RPMI7951 (cell line): ENCODE data around the gene VEPH1. TPM values are rescaled to one million over a fixed set of nuclear protein-coding genes. Genes with fewer than 3 reads are reported as not detected.

Source experiments
- DNase-seq: peaks from one replicate; pipeline ENCODE4 v3.0.0-alpha.2; 2012; ENCODE audit warnings: low read depth
- total RNA-seq: library from RNA; depleted of rRNA; stranded (reverse); fragments of >200 nt; shearing (Covaris generic); gene quantifications from 2 replicates; pipeline ENCODE4 v1.2.3, GENCODE V29; 2014

VEPH1 gene
- total RNA-seq, 1 experiment from 2014 or later = 85.5 TPM

DNA sequence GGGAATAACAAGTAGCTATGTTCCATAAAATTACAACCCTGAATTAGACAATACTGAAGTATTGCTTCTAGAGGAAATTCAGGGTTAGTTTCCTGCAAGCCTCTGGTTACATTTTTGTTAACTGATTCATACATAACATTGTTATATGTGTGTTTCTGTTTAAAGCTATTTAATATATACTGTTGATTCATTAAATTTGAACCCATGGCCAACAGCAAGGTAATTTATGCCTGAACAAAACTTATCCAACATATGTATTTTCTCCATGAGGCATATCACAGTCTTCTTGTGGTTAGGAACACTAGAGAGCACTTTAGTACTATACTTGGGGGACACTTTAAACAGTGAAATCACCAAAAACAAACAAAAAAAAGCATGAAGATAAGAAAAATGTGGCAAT, 114.2 kb downstream of the VEPH1 start:
- no peak for DNase-seq

DNA sequence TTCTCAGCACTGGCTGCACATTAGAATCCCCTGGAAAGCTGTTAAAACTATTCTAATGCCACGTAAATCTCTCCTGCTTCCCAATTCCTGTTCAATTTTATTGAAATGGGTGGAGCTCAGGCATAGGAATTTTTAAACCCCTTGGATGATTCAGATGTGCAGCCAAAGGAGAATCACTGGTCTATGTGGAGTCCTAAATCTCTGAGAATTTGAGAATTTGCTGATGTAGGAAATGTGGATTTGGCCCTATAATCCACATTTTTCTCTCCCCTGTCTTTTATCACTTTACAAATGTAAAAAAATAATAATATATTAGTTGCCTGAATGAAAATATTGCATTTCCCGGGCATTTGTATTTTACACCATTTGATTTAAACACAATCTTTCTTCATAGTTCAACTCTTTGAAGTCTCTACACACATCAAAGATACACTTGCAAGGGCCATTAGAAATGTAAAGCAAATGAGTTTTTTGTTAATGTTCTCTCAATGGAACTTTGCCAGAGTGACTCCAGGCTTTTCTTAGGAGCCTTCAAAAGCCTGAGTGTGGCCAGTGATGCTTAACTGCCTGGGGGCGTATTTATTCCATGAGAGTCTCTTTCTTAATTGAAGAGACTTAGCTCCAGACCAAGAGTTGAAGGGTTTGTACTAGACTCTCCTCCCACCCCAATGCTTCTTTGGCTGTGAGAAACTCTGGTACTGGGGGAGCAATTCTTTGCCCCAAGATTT, 115.3 kb downstream of the VEPH1 start:
- peak; percentile 77 for DNase-seq

DNA sequence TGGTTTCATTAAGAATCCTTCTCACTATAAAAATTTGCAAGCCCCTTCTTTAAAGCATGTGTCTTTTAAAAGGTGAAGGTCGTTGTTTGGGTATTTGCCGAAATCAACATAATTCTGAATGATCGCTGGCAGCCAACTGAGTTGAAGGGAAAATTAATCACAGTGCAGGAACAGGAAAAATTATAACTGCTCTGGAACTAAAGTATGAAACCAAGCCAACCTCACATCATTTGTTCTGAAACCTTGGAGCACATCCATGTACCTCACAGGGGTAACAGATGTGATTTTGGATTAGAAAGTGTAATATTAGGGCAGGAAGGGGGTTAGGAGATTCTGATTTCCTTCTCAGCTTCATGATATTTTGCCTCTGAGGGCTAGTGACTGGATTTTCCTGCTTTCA, 118.7 kb downstream of the VEPH1 start:
- no peak for DNase-seq

DNA sequence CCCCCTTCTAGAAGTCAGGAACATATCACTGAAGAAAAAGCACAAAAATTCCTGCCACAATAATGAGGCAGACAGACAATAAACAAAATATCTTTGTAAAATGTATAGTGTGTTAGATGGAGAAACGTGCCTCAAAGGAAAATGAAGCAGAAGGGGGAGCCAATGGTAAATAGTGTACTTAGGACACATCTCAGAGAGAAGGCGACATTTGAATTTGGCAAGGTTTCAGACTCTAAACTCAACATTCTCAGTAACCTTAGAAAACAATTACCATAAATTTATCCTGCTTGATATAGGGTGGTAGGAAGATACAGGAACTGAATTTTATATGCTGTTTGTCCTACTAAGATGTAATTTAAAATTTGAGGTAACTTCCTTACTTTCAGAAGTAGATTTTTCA, 119.2 kb downstream of the VEPH1 start:
- DNase-seq = no peak

DNA sequence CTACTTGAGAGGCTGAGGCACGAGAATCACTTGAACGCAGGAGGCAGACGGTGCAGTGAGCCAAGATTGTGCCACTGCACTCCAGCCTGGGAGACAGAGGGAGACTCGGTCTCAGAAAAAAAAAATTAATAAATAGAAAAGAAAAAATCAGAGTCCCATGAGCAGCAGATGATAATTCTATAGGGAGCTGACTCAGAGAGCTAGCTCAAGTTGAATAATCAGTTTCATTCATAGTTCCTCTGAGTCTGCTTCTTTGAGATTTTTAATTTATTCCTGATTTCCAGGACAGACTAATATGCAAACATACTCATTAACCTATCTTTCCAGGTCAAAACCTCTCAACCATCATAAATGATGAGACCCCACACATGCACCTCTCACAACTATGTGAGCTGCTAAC, 121.6 kb downstream of the VEPH1 start:
- no peak for DNase-seq

DNA sequence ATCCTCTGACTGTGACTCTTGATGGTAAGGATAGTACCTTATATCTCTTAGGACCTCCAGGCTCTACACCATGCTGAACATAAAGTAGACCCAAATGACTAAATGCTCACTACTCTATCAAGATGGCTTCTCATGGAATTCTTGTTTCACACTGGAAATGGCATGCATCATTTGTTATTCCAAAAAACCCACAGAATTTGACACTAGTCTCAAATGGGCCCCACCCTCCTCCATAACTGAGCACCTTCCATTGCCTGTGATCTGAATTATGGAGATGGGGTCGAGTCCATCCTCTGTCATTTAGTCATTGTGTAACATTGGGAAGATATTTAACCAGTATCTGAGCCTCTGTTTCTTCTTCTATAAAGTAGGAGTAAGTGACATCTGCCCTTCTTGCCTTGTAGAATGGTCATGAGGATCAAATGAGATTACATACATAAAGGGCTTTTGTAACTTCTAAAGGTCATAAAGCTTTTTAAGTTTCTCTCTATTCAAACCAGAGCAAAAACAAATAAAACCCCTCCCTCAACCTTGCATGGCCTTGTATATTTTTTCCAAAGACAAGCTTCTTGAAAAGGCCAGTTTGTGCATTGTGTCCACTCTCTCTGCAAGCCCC, 123.6 kb downstream of the VEPH1 start:
- no peak for DNase-seq

DNA sequence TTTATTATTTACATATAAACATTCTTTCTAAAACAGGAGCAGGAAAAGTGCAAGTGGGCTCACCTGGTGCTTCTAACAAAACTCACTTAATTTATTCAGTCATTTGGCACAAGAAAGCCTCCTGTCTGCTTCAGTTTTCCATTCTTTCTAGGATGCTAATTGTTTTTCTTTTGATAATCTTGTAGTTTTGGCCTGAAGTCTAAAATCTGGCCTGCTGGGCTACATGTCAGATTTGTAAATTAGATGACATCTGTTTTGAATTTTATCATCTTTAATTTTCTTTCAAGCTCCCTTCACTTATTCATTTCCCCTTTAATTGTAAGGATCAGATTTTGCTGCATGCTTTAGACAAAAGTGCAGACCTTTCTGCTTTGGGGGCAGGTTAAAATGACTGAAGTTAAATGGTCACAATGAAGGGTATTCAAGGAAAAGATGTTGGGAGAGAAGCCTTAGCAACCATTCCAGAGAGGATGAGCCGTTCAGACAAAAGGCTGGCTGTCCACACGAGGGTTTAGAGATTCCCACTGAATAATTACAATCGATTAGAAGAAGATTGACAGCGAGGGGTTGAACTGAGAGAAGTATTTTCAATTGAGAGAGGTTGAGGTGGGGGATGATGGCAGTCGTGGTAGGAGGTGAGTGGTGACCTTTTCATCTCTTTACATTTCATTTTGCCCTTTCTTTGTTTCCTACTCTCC, 126.5 kb downstream of the VEPH1 start:
- DNase-seq = no peak

DNA sequence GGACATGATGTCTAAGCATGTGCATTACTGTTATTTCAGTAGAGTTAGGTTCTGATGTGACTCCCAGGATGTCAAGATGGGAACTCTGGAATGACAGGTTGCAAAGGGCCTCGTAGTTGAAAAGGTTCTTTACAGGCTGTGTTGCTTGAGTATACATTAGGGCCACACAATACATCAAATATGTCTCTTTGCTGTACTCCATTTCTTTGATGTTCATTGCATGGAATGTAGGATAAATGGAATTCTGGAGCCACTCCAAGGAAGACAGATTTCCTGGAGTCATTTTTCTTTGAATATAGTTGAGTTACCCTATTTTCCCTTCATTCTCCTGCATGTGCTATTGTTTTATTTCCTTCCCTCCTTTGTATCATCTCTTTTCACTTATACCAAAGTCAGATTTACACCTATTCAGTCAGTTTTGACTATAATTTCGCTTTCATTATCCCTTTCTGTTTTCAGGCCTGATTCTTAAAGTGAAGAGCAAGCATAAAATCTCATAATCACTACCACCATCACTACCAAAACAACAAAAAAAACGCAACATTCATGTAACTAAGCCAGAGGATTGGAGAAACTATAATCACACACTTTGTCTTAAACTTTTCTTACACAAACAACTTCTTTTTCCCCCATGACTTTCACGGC, 127.8 kb downstream of the VEPH1 start:
- DNase-seq = no peak

DNA sequence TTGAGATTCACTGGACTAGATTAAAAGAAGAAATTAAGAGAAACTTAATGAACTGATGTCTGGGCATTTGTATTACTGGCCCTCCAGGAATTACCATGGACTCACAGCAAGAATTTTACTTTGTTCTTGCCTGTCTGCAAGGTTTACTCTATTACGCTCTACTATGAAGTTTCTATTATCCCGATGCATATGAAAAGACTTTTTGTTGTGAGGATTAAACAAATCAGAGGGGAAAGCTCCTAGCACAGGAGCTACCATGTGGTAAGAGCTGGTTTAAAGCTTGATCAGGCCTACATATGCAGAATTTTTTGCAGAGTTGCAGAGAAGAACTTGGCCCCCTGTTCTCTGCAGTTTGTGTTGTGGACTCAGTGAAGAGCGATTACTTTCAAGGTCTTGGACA, 128.3 kb downstream of the VEPH1 start:
- DNase-seq = no peak

DNA sequence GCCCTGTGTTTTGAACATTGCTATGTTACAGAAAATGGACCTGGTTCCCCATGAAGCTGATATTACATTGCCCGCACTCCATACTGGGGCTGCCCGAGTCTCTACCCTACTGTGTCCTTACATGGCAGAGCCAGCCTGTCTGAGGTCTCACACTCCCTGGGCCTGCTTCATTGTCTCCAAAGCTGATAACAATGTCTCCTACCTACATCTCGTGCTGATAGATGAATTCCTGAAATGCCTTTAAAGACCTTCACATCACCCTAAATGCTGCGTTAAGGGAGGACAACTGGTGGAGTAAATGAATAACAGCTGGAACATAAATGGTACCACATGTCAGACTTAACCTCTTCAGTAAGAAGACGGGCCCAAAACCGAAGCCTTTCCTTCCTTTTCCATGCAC, 129.4 kb downstream of the VEPH1 start:
- peak; percentile 86 for DNase-seq

DNA sequence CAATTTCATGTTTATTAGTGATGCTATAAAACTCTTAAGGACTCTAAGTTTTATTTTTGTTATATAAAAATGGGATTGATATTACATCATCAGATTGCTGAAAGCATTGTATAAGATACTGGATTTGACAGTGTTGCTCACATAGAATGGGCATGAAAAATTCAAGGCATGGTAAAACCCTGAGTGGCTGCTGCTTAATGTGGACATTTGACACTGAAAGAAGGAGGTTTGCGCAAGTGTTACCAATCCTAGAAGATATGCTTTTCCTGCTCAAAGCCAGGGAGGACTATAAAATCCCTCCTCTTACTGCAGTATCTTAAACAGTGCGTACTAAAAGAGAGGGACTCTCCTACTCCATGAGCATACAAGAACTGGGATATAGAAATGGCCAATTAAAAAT, 132.3 kb downstream of the VEPH1 start:
- DNase-seq = no peak

DNA sequence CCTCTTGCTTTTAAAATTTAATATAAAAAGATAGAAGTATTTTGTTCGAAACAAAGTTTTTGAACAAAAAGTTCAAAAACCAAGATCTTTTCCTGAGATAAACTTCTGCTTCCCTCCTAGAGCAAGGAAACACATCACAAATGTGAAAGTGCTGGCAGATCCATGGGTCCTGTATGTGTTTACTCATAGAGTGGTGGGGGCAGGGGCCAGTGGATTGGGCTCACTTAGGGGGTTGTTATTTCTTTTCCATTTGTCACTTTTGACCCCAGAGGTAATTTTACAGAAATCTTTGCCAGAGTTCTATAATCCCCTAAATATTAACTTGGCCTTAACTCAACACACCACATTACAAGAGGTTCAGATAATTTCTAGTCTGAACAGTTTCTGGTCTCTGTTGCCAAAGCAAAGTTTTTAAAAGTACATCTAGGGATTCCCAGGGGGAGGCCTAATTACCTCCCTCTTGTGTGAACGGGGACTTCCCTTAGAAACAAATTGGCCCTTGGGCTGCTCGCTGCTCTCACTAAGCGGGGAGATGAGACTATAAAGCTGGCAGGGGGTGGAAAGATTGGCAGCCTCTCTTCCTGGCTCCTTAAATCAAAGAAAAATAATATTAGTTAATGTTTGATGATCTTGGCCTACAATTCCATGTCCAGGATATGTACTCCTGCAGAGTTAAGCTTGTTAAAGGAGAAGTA, 133.3 kb downstream of the VEPH1 start:
- no peak for DNase-seq

DNA sequence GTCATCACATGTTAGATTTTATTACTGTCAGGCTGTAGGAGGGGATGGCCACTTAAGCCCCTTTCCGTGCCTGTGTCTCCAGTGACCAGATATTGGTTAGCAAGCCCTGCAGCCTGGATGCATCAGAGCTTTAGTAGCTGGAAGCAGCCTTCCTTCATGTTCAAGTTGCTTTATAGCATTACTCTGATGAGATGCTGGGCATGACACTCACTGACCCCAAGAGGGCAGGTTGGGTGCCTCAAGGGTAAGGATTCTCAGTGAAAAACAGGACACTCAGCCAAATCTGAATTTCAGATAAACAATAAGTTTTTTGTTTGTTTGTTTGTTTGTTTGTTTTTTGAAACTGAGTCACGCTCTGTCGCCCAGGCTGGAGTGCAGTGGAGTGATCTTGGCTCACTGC, 135.0 kb downstream of the VEPH1 start:
- no peak for DNase-seq

DNA sequence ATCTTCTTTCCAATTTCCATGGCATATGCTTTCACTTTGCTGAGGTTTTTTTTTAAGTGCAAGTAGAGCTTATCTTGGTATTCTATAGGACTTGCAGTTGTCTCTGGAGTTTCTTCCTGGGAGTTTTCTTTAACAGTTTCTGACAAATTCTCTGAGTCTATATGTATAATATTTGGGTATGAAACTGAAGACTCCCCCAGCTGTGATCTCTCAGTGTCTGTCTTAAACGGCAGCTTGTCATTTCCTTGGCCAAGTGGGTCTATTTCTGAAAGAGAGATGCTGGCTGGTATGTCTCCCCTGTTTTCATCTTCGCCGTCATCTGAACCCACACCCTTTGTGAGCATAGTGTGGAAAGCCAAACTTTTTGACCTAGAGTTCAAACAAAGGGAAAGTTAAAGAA, 139.8 kb downstream of the VEPH1 start:
- DNase-seq = no peak

DNA sequence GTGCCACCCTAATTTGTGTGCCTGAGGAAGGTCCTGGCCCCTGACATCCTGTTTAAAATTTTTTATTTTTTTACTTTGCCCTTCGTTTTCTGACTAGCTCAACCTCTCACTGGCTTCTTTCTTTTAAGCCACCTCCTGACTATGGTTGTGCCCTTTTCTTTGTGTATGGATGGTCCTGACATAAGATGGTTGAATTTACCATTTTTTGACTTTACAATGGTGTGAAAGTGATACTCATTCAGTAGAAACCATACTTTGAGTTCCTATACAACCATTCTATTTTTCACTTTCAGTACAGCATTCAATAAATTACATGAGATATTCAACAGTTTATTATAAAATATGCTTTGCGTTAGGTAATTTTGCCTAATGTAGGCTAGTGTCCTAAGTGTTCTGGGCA, 140.9 kb downstream of the VEPH1 start:
- no peak for DNase-seq

DNA sequence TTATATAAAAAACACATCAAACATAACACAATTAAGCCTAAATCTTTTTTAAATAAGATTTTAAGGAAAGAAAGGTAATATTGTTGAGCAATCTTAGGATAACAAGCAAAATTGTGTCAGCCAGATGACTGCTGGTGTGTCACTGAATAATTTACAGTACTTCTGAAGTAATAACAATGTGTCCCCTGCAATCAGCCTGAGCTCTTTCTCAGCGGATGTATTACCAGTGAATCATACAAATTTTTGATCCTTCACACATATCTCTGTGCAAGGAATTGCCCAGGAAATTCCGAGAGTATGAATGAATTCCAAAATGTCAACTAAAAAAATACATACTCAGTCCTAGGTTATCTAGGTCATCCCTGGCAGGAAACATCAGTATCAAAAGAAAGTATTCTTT, 143.2 kb downstream of the VEPH1 start:
- peak; percentile 82 for DNase-seq

DNA sequence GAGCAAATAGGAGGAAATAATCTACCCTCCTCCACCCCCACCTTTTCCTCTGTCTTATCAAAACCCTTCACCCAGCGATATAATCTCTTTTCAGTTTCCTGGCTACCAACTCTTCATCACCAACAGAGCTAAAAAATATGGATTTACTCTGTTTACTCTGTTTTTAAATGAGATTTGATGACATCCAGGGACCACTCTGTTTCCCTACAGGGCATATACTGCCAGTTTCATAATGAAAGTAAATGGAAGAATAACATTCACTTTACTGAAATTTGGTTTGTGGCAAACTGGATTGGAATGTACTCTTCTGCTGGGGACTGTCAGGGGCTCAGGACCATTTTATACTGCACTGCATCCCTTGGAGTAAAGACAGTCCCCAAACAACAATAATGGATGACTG, 146.7 kb downstream of the VEPH1 start:
- DNase-seq = no peak

DNA sequence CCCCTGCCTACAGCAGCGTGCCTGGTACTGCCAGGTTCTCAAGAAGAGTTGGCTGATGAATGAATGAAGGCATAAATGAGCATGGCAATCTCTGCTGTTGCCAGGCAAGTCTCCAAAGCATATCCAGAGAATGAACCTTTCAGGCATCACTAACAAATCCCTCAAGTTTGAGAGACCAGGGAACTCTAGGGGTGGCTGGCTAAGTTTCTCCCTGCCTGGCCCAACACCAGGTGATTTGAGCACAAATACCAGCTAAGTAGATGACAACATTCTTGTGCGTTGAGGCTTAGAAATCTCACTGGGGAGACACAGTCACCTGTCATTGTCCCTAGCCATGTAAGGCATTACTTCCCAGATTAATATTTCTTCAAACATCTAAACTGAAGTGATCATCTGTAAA, 147.9 kb downstream of the VEPH1 start:
- no peak for DNase-seq

DNA sequence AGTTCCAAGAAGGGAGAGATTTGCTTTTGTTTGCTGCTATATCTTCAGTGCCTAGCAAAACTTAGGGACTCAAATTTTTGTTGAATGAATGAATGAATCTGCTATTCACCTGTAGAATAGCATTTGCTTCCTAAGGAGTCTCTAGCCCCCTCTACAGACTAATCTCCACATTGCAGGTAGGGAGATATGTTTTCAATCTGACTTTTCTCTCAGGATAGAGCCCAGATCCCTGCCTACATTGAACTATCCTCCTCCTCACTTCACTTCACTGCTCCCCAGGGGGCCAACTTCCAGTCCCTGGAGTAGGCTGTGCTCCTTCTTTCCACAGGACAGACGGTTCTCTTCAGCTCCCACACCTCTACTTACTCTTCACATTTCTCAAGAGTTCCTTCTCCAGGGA, 148.5 kb downstream of the VEPH1 start:
- no peak for DNase-seq

DNA sequence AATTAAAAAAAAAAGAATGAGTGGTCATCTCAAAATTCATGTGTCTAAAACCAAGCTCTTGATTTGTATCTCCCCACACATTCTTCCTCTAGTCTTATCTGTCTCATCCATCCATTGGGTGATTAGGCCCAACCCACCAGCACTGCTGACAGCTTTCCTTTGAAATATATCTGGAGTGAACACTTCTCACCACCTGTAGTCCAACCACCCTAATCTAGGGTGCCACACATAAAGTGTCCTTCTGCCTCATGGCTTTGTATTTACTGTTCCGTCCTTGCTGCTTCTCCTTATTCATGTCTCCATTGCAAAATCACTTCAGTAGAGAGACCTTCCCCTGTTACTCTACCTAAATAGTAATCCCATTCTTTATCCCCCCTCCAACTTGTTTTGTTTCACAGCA, 149.0 kb downstream of the VEPH1 start:
- no peak for DNase-seq

DNA sequence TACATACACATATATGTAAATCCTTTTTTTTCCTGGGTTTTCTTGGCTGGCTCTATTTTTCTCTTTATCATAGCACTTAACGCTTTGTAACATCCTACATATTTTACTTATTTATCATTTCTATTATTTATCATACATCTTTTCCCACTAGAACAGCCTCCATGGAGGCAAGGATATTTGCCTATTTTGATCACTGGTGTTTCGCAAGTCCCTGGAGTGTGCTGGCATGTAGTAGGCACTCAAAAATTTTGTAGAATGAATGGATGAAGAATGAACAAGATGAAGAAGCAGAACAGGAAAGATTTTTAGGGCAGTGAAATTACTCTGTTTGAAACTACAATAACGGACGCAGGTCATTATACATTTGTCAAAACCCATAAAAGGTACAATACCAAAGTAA, 149.6 kb downstream of the VEPH1 start:
- DNase-seq = no peak

DNA sequence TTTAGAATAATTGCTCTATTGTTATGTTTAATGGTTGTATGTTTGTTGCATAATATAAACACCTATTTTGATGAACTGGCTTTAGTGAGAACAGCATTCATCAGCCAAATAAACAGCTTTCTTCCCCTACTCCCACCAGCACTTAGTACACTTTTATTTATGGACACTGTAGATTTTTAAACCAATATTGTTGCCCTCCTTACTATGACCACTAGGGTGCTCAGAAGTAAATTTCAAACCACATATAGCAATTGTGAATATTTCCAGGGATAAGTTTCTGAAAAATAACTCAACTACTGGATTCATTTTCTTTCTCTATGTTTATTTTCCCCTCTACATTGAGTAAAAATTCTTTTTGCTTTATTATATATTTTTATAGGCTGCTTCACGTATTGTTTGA, 151.2 kb downstream of the VEPH1 start:
- no peak for DNase-seq
